Transverse colon (tissue), 4 donors: ENCODE data around the gene KLK13. TPM values are rescaled to one million over a fixed set of nuclear protein-coding genes. Genes with fewer than 3 reads are reported as not detected.

ENCODE experiments used
- DNase-seq: peaks from one replicate; pipeline ENCODE4 v3.0.0-alpha.2; 2019
- H3K27ac ChIP-seq, 4 donors: fragments of 200-600 bp; sonication (generic); 2 replicates each; pipeline ENCODE4 v1.5.1; 2016 to 2018; ENCODE audit warnings: inconsistent platforms in 4 of 4
- H3K27me3 ChIP-seq: fragments of 200-600 bp; sonication (generic); 2 replicates; pipeline ENCODE4 v1.5.1; 2017; ENCODE audit warnings: inconsistent platforms
- H3K36me3 ChIP-seq, 4 donors: fragments of 200-600 bp; sonication (generic); 2 replicates each; pipeline ENCODE4 v1.5.1; 2017 to 2019; ENCODE audit warnings: inconsistent platforms in 4 of 4
- H3K4me1 ChIP-seq, 4 donors: fragments of 200-600 bp; sonication (generic); 2 replicates each; pipeline ENCODE4 v1.5.1; 2017 to 2020; ENCODE audit warnings: inconsistent platforms in 4 of 4
- H3K4me3 ChIP-seq, 4 donors: fragments of 200-600 bp; sonication (generic); 1 replicate in 1 of 4; 2 replicates in 3 of 4; pipeline versions ENCODE4 v1.5.1 to v1.6.1; 2017 to 2019; ENCODE audit warnings: inconsistent platforms in 4 of 4
- H3K9me3 ChIP-seq, 2 donors: fragments of 200-600 bp; sonication (generic); 2 replicates each; pipeline ENCODE4 v1.5.1; 2017 to 2019; ENCODE audit warnings: inconsistent platforms in 2 of 2
- CTCF ChIP-seq, 5 experiments: fragments of 200-600 bp in 3 of 5; fragments of 450-650 bp in 2 of 5; sonication (generic) in 3 of 5; IDR thresholded peaks; 1 replicate in 2 of 5; 2 replicates in 3 of 5; pipeline ENCODE4 v1.5.1; 2016 to 2017; ENCODE audit warnings: antibody characterized with exemption in 5 of 5, inconsistent platforms in 3 of 5, mild to moderate bottlenecking in 2 of 5, moderate library complexity in 1 of 5
- EP300 ChIP-seq: sonication (generic); formaldehyde crosslinking; IDR thresholded peaks from one replicate; pipeline ENCODE4 v1.6.1; 2017; ENCODE audit warnings: antibody characterized with exemption, low read depth
- POLR2A ChIP-seq: fragments of 450-650 bp; IDR thresholded peaks from one replicate; pipeline ENCODE4 v1.6.1; 2016; ENCODE audit warnings: antibody characterized with exemption, mild to moderate bottlenecking, moderate library complexity
- POLR2AphosphoS5 ChIP-seq, 3 donors: sonication (generic); formaldehyde crosslinking; IDR thresholded peaks; one replicate each; pipeline ENCODE4 v1.6.1; 2016; ENCODE audit warnings: antibody characterized with exemption in 3 of 3
- WGBS, 2 donors: methylation state at CpG; one replicate each; pipeline ENCODE4 v1.1.5; 2018; ENCODE audit warnings: low coverage in 1 of 2; 5-methylcytosine and 5-hydroxymethylcytosine counted together
- in situ Hi-C, 4 donors: fragments of 200-750 bp; cut with MboI; loops; one replicate each; pipeline versions ENCODE4 v1.15.0 to v1.15.1; 2017; ENCODE audit warnings: low sequenced_read_pairs in 3 of 4, low pct_ligation_motif_present in 1 of 4, low pct_unique_long_range_greater_than_20kb in 1 of 4
- intact Hi-C: fragments of 100-400 bp; cut with DNase I; formaldehyde crosslinking; loops from one replicate; pipeline ENCODE4 v1.15.1; 2023; ENCODE audit warnings: low total_unique reads
- total RNA-seq, 4 donors: library from RNA; depleted of rRNA; stranded (reverse); fragments of >200 nt; gene quantifications; one replicate each; pipeline ENCODE4 v1.1.0, GENCODE V29; 2016

The KLK13 gene
- total RNA-seq, 4 donors from 2014 or later: 3.3 TPM; not detected in 3

GRCh38 chr19:51029718-51030117 lies 35.2 kb downstream of the KLK13 start:
- no peak overlapping the region for H3K27ac ChIP-seq
- no peaks in the 10 kb centered on the region for H3K9me3 ChIP-seq
- 17 to 72% methylated on average over 1 to 2 of the region's 2 CpGs for WGBS, 2 donors
- no peak for TF ChIP-seq EP300
- TF ChIP-seq CTCF (IDR thresholded peaks at IDR 0.05): no peak
- no peak for TF ChIP-seq POLR2A
- no peak for TF ChIP-seq POLR2AphosphoS5 (IDR thresholded peaks at IDR 0.05)
- no peaks in the 10 kb centered on the region for H3K4me1 ChIP-seq
- H3K27me3 ChIP-seq: peaks cover 42% of the 10 kb centered on the region
- no peaks in the 10 kb centered on the region for H3K36me3 ChIP-seq
- intact Hi-C loops: no loop called here
- DNase-seq: no peak
- in situ Hi-C loops: no loop called here
- no peak overlapping the region for H3K4me3 ChIP-seq

- H3K4me1 ChIP-seq: no peaks in the 10 kb centered on the region
- no peaks in the 10 kb centered on the region for H3K9me3 ChIP-seq
- H3K36me3 ChIP-seq: no peaks in the 10 kb centered on the region
- no peak overlapping the region for H3K4me3 ChIP-seq
- intact Hi-C loops (no loop called here), in situ Hi-C loops (no loop called here)
- peaks cover 48% of the 10 kb centered on the region for H3K27me3 ChIP-seq
- no peak for DNase-seq
- H3K27ac ChIP-seq: no peak overlapping the region
- 33 to 37% methylated on average over 4 to 5 of the region's 5 CpGs for whole genome bisulfite sequencing, 2 donors
- no peak for TF ChIP-seq POLR2AphosphoS5 (IDR thresholded peaks at IDR 0.05)
- no peak for TF ChIP-seq POLR2A
- TF ChIP-seq EP300: no peak
- TF ChIP-seq CTCF (IDR thresholded peaks at IDR 0.05): no peak
These were observed 37.0 kb downstream of the KLK13 start for GRCh38 chr19:51027873-51028272.

DNA sequence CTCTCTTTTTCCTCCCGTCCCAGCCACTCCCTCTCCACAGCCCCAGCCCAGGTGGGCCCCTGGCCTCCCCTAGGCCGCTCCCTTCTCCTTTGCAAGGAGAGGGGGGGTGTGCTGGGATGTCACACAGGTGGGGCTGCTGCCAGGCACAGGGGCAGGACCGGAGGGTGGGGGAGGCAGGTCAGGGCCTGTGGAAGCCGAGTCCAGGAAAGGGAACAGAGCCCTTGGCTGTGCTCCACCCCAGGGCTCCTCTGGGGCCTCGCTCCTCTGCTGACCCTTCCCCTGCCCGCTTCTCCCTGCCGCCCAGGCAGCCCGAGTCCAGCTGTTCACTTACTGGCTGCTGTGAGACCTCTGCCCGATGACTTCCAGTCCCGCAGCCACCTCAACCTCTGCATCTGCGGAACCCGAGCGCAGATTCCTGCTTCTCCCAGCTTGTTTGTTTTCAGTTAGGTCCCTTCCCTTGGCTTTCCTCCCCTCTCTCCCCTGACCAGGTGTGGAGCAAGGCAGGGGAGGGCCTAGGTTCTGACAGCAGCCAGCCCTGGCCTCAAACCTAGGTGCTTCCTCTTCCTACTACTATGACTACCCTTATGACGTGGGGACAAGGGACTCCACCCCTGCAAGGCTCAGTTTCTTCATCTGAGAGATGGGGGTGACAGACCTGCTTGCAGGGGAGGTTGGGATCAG lies 37.6 kb downstream of the KLK13 start:
- intact Hi-C loops: no loop called here
- H3K4me3 ChIP-seq: no peak overlapping the region
- 47 to 50% methylated on average over 2 to 14 of the region's 14 CpGs for WGBS, 2 donors

GRCh38 chr19:51026554-51026831 lies 38.4 kb downstream of the KLK13 start, which contains the start of gene KLK11:
KLK11 (minus strand) TSS chr19:51026616; CDS start chr19:51025631, 985 bp downstream.
- intact Hi-C loops: no loop called here
- no peak for DNase-seq

More for the DNA sequence above, 37.6 kb downstream of the KLK13 start:
- Histone ChIP-seq H3K36me3 (no peaks in the 10 kb centered on the region), H3K9me3 (no peaks in the 10 kb centered on the region), H3K27ac (no peak overlapping the region), H3K4me1 (no peaks in the 10 kb centered on the region), H3K27me3 (peaks cover 48% of the 10 kb centered on the region)
- in situ Hi-C loops: no loop called here
- DNase-seq: no peak
- no peak for TF ChIP-seq EP300

More at GRCh38 chr19:51026554-51026831, 38.4 kb downstream of the KLK13 start, which contains the start of gene KLK11:
- H3K27me3 ChIP-seq: peaks cover 48% of the 10 kb centered on the region
- H3K4me1 ChIP-seq: no peaks in the 10 kb centered on the region
- 74% methylated on average over 10 of the region's 11 CpGs; no CpG with 5 or more reads in 1 of the 2 donors for whole genome bisulfite sequencing, 2 donors
- no peak within 1 kb of the TSS for H3K4me3 ChIP-seq
- H3K36me3 ChIP-seq: no peaks in the 10 kb centered on the region
- no peaks in the 10 kb centered on the region for H3K9me3 ChIP-seq
- in situ Hi-C loops: no loop called here
- no peak within 1 kb of the TSS for H3K27ac ChIP-seq
- TF ChIP-seq POLR2AphosphoS5 (IDR thresholded peaks at IDR 0.05): no peak
- TF ChIP-seq CTCF (IDR thresholded peaks at IDR 0.05): no peak
- TF ChIP-seq POLR2A: no peak
